Keratinocyte (primary cell): ENCODE results near the gene PAGE1. TPM values are rescaled to one million over a fixed set of nuclear protein-coding genes. Genes with fewer than 3 reads are reported as not detected.

Experiments
- DNase-seq: peaks from one replicate; pipeline ENCODE4 v3.0.0-alpha.2; 2011; ENCODE audit warnings: low read depth, missing footprints, low spot score
- FAIRE-seq: peaks from 2 replicates; lab custom pipeline; 2011; peaks lifted over from hg19 to GRCh38; lab: Jason Lieb, UNC
- H2AFZ ChIP-seq: 2 replicates; pipeline ENCODE4 v1.6.0; 2012; ENCODE audit warnings: low read length, control low read depth, inconsistent platforms; ENCODE audit not compliant: control insufficient read depth
- H3K27ac ChIP-seq: 2 replicates; pipeline ENCODE4 v1.5.1; 2011; ENCODE audit warnings: low read length; ENCODE audit not compliant: control insufficient read depth, insufficient read depth
- H3K27me3 ChIP-seq: 3 replicates; pipeline ENCODE4 v1.6.0; 2011; ENCODE audit warnings: low read length; ENCODE audit not compliant: control insufficient read depth, insufficient read depth; ENCODE audit errors: extremely low read depth
- H3K36me3 ChIP-seq, 2 experiments: 2 replicates in 1 of 2; 3 replicates in 1 of 2; pipeline ENCODE4 v1.5.1; 2011; ENCODE audit warnings: low read length in 2 of 2, mild to moderate bottlenecking in 1 of 2; ENCODE audit not compliant: control insufficient read depth in 2 of 2, insufficient read depth in 2 of 2; ENCODE audit errors: extremely low read depth in 1 of 2
- H3K4me1 ChIP-seq: 3 replicates; pipeline ENCODE4 v1.5.1; 2011; ENCODE audit warnings: low read length; ENCODE audit not compliant: control insufficient read depth, insufficient read depth; ENCODE audit errors: extremely low read depth
- H3K4me2 ChIP-seq: 3 replicates; pipeline ENCODE4 v1.6.0; 2011; ENCODE audit warnings: low read depth, low read length; ENCODE audit not compliant: control insufficient read depth, insufficient read depth; ENCODE audit errors: extremely low read depth
- H3K4me3 ChIP-seq, 3 experiments: fragments of 200-600 bp in 1 of 3; sonication (generic) in 1 of 3; 2 replicates in 2 of 3; 3 replicates in 1 of 3; pipeline ENCODE4 v1.5.1; 2011 to 2016; ENCODE audit warnings: low read length in 3 of 3, mild to moderate bottlenecking in 3 of 3, control low read depth in 2 of 3, inconsistent platforms in 1 of 3, low read depth in 1 of 3, mixed read lengths in 1 of 3, mixed run types in 1 of 3, moderate library complexity in 1 of 3; ENCODE audit not compliant: control insufficient read depth in 2 of 3, insufficient read depth in 2 of 3; ENCODE audit errors: extremely low read depth in 1 of 3
- H3K79me2 ChIP-seq: 2 replicates; pipeline ENCODE4 v1.6.0; 2012; ENCODE audit warnings: low read length; ENCODE audit not compliant: control insufficient read depth, insufficient read depth
- H3K9ac ChIP-seq: 3 replicates; pipeline ENCODE4 v1.6.0; 2011; ENCODE audit warnings: low read length; ENCODE audit not compliant: control insufficient read depth, insufficient read depth; ENCODE audit errors: extremely low read depth
- H3K9me1 ChIP-seq: 3 replicates; pipeline ENCODE4 v1.6.0; 2011; ENCODE audit warnings: low read length; ENCODE audit not compliant: control insufficient read depth, insufficient read depth; ENCODE audit errors: extremely low read depth
- H3K9me3 ChIP-seq: 2 replicates; pipeline ENCODE4 v1.5.1; 2012; ENCODE audit warnings: low read depth, low read length; ENCODE audit not compliant: control insufficient read depth
- H4K20me1 ChIP-seq: 3 replicates; pipeline ENCODE4 v1.6.0; 2011; ENCODE audit warnings: low read length; ENCODE audit not compliant: control insufficient read depth, insufficient read depth; ENCODE audit errors: extremely low read depth
- EZH2 ChIP-seq: IDR thresholded peaks from one replicate; pipeline ENCODE4 v1.6.1; 2012; ENCODE audit warnings: inconsistent platforms, mild to moderate bottlenecking, low read length, moderate library complexity
- dilution Hi-C: fragments of 300-500 bp; cut with MboI; formaldehyde crosslinking; loops from one replicate; pipeline ENCODE4 v1.7.0; 2020; ENCODE audit warnings: low sequenced_read_pairs; ENCODE audit not compliant: extremely low pct_ligation_motif_present
- polyA plus RNA-seq, 5 experiments: library from polyadenylated mRNA; depleted of rRNA in 3 of 5; stranded (reverse) in 3 of 5; stranded (forward) in 1 of 5; unstranded in 1 of 5; fragments of >200 nt; gene quantifications; 1 replicate in 1 of 5; 2 replicates in 3 of 5; 3 replicates in 1 of 5; pipeline versions ENCODE4 v1.2.1 to v1.2.3, GENCODE V29; 2011 to 2012; ENCODE audit warnings: missing spikeins in 2 of 5, low read depth in 1 of 5, low replicate concordance in 1 of 5
- TF ChIP-seq, protein P1 (sequence below), 3 experiments: IDR thresholded peaks in 1 of 3; conservative IDR thresholded peaks in 1 of 3; optimal IDR thresholded peaks in 1 of 3; 2 replicates in 2 of 3; 3 replicates in 1 of 3; pipeline versions ENCODE3 to v1.5.1; 2011; ENCODE audit warnings: low read length in 3 of 3, mild to moderate bottlenecking in 3 of 3, moderate library complexity in 2 of 3, control low read depth in 1 of 3, inconsistent platforms in 1 of 3; ENCODE audit not compliant: insufficient read depth in 2 of 3; ENCODE audit errors: extremely low read depth in 1 of 3

The PAGE1 gene
- polyA plus RNA-seq, 1 donor (not counting 4 experiments of a cell fraction or from before 2014, with no cell fraction given), result not detected

DNA sequence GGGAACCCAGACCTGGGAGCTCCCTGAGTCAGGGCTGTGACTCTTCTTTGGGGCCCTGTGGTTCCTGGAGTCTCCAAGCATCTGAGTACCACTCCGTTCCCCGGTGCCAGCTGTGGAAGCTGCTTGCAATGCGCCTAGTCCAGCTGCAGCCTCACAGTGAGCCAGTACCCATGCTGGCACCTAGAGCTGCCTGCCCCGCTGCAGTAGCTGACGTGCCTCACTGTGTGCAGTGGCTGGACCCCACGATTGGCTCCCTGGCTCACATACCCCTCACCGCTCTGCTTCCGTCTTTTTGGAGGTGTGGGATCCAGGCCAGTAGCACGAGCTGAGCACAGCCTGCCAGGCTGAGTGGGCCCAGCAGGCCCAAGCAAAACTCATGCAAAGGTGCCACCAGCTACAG, 32.1 kb upstream of the PAGE1 start:
- Histone ChIP-seq H3K36me3 (no peaks in the 10 kb centered on the region), H3K4me1 (no peaks in the 10 kb centered on the region), H3K9ac (no peak overlapping the region), H3K27me3 (no peaks in the 10 kb centered on the region), H3K27ac (no peak overlapping the region), H3K4me2 (no peak overlapping the region), H3K9me3 (no peaks in the 10 kb centered on the region), H3K79me2 (no peaks in the 10 kb centered on the region), H3K9me1 (no peaks in the 10 kb centered on the region), H4K20me1 (no peaks in the 10 kb centered on the region), H3K4me3 (no peak overlapping the region), H2AFZ (no peak overlapping the region)
- no peak for FAIRE-seq
- no peak for DNase-seq
- TF ChIP-seq, protein P1, sequence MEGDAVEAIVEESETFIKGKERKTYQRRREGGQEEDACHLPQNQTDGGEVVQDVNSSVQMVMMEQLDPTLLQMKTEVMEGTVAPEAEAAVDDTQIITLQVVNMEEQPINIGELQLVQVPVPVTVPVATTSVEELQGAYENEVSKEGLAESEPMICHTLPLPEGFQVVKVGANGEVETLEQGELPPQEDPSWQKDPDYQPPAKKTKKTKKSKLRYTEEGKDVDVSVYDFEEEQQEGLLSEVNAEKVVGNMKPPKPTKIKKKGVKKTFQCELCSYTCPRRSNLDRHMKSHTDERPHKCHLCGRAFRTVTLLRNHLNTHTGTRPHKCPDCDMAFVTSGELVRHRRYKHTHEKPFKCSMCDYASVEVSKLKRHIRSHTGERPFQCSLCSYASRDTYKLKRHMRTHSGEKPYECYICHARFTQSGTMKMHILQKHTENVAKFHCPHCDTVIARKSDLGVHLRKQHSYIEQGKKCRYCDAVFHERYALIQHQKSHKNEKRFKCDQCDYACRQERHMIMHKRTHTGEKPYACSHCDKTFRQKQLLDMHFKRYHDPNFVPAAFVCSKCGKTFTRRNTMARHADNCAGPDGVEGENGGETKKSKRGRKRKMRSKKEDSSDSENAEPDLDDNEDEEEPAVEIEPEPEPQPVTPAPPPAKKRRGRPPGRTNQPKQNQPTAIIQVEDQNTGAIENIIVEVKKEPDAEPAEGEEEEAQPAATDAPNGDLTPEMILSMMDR (optimal IDR thresholded peaks at IDR 0.05 in 1 of 3, IDR thresholded peaks at IDR 0.05 in 1 of 3, conservative IDR thresholded peaks at IDR 0.05 in 1 of 3; ENCODE audit: extremely low read depth in 1 of 3, insufficient read depth in 2 of 3, low read length in 3 of 3), result no peak
- dilution Hi-C loops, result no loop called here

DNA sequence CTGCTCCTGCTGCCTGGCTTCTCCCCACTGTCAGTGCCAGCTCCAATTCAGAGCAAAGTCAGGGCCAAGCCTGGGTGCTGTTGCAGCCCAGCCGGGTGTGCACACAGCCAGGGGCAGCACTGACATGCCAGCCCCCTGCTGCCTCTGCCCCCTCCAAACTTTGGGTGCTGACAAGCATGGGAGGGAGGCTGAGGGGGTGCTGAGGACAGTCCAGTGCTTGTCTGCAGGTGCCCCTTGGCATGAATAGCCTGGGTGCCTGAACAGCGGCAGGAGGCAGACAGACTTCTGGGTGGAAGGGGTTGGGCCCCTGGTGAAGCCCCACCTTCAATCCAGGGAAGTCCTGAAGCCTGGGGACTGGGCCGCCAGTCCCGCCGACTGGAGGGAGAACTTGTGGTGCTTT, 31.2 kb upstream of the PAGE1 start:
- Histone ChIP-seq H3K9ac (no peak overlapping the region), H3K27ac (no peak overlapping the region), H3K36me3 (no peaks in the 10 kb centered on the region), H2AFZ (no peak overlapping the region), H3K4me2 (no peak overlapping the region), H3K4me1 (no peaks in the 10 kb centered on the region), H3K9me3 (no peaks in the 10 kb centered on the region), H3K79me2 (no peaks in the 10 kb centered on the region), H3K27me3 (no peaks in the 10 kb centered on the region), H4K20me1 (no peaks in the 10 kb centered on the region), H3K9me1 (no peaks in the 10 kb centered on the region), H3K4me3 (no peak overlapping the region)
- dilution Hi-C loops, result no loop called here
- TF ChIP-seq, protein P1 (optimal IDR thresholded peaks at IDR 0.05 in 1 of 3, IDR thresholded peaks at IDR 0.05 in 1 of 3, conservative IDR thresholded peaks at IDR 0.05 in 1 of 3; ENCODE audit: extremely low read depth in 1 of 3, insufficient read depth in 2 of 3, low read length in 3 of 3), result no peak
- TF ChIP-seq EZH2, result no peak
- DNase-seq (no peak), FAIRE-seq (no peak)
